Measurements from ENCODE around the gene RPRM.
"Not testable (repeated sequence)": the region's sequence is repeated elsewhere in the genome, so short reads cannot be mapped to it uniquely, and the experiment has no call there.

RPRM gene

GRCh38 chr2:153455861-153456260, 22.7 kb downstream of the RPRM start:
- WGBS, 2 experiments (ENCODE audit: insufficient coverage in 2 of 2) = 92 to 98% methylated on average over 4 to 5 of the region's 8 CpGs
- no peaks in the 10 kb centered on the region for H3K36me3 ChIP-seq (ENCODE audit: control insufficient read depth, insufficient read depth, low read length)

GRCh38 chr2:153455403-153455802, 23.2 kb downstream of the RPRM start:
- Histone ChIP-seq H3K9me3 (ENCODE audit: control insufficient read depth, low read length) (no peaks in the 10 kb centered on the region), H3K27ac (ENCODE audit: low read depth, low read length, severe bottlenecking) (no peak overlapping the region), H3K4me3 (ENCODE audit: extremely low read depth, insufficient read depth, low read length, poor library complexity, severe bottlenecking) (no peak overlapping the region), H3K36me3 (ENCODE audit: control insufficient read depth, insufficient read depth, low read length) (no peaks in the 10 kb centered on the region), H3K4me1 (ENCODE audit: control insufficient read depth, insufficient read depth, low read length, poor library complexity, severe bottlenecking) (peaks cover 3% of the 10 kb centered on the region)
- WGBS, 2 experiments (ENCODE audit: insufficient coverage in 2 of 2) = 93 to 96% methylated on average over 20 of the region's 21 CpGs

More at GRCh38 chr2:153455861-153456260, 22.7 kb downstream of the RPRM start:
- Histone ChIP-seq H3K4me3 (ENCODE audit: extremely low read depth, insufficient read depth, low read length, poor library complexity, severe bottlenecking) (no peak overlapping the region), H3K4me1 (ENCODE audit: control insufficient read depth, insufficient read depth, low read length, poor library complexity, severe bottlenecking) (peaks cover 3% of the 10 kb centered on the region), H3K9me3 (ENCODE audit: control insufficient read depth, low read length) (no peaks in the 10 kb centered on the region), H3K27ac (ENCODE audit: low read depth, low read length, severe bottlenecking) (no peak overlapping the region)

GRCh38 chr2:153451611-153452010, 27.0 kb downstream of the RPRM start:
- H3K4me1 ChIP-seq (ENCODE audit: control insufficient read depth, insufficient read depth, low read length, poor library complexity, severe bottlenecking) = peaks cover 3% of the 10 kb centered on the region
- no peaks in the 10 kb centered on the region for H3K36me3 ChIP-seq (ENCODE audit: control insufficient read depth, insufficient read depth, low read length)
- no peak overlapping the region for H3K4me3 ChIP-seq (ENCODE audit: extremely low read depth, insufficient read depth, low read length, poor library complexity, severe bottlenecking)
- no peaks in the 10 kb centered on the region for H3K9me3 ChIP-seq (ENCODE audit: control insufficient read depth, low read length)
- WGBS, 2 experiments (ENCODE audit: insufficient coverage in 2 of 2) = 100% methylated on average over 1 of the region's 5 CpGs; no CpG with 5 or more reads in 1 of the 2 experiments
- no peak overlapping the region for H3K27ac ChIP-seq (ENCODE audit: low read depth, low read length, severe bottlenecking)

- H3K9me3 ChIP-seq (ENCODE audit: control insufficient read depth, low read length) = peaks cover 3% of the 10 kb centered on the region
- H3K4me3 ChIP-seq (ENCODE audit: extremely low read depth, insufficient read depth, low read length, poor library complexity, severe bottlenecking) = no peak overlapping the region
- 94 to 100% methylated on average over 1 to 3 of the region's 4 CpGs for WGBS, 2 experiments (ENCODE audit: insufficient coverage in 2 of 2)
- no peaks in the 10 kb centered on the region for H3K4me1 ChIP-seq (ENCODE audit: control insufficient read depth, insufficient read depth, low read length, poor library complexity, severe bottlenecking)
- H3K27ac ChIP-seq (ENCODE audit: low read depth, low read length, severe bottlenecking) = no peak overlapping the region
- H3K36me3 ChIP-seq (ENCODE audit: control insufficient read depth, insufficient read depth, low read length) = no peaks in the 10 kb centered on the region
Measured at GRCh38 chr2:153443106-153443505, 35.5 kb downstream of the RPRM start.

GRCh38 chr2:153442616-153443015, 35.9 kb downstream of the RPRM start:
- H3K36me3 ChIP-seq (ENCODE audit: control insufficient read depth, insufficient read depth, low read length); H3K4me3 ChIP-seq (ENCODE audit: extremely low read depth, insufficient read depth, low read length, poor library complexity, severe bottlenecking); H3K27ac ChIP-seq (ENCODE audit: low read depth, low read length, severe bottlenecking); H3K9me3 ChIP-seq (ENCODE audit: control insufficient read depth, low read length); H3K4me1 ChIP-seq (ENCODE audit: control insufficient read depth, insufficient read depth, low read length, poor library complexity, severe bottlenecking): not testable (repeated sequence)
- WGBS, 2 experiments (ENCODE audit: insufficient coverage in 2 of 2) = 60 to 78% methylated on average over 4 to 5 of the region's 5 CpGs

GRCh38 chr2:153440090-153440489, 38.5 kb downstream of the RPRM start:
- WGBS, 2 experiments (ENCODE audit: insufficient coverage in 2 of 2) = 70 to 100% methylated on average over 2 of the region's 2 CpGs
- not testable (repeated sequence) for H3K27ac ChIP-seq (ENCODE audit: low read depth, low read length, severe bottlenecking); H3K4me1 ChIP-seq (ENCODE audit: control insufficient read depth, insufficient read depth, low read length, poor library complexity, severe bottlenecking); H3K4me3 ChIP-seq (ENCODE audit: extremely low read depth, insufficient read depth, low read length, poor library complexity, severe bottlenecking); H3K36me3 ChIP-seq (ENCODE audit: control insufficient read depth, insufficient read depth, low read length); H3K9me3 ChIP-seq (ENCODE audit: control insufficient read depth, low read length)

- H3K4me1 ChIP-seq (ENCODE audit: control insufficient read depth, insufficient read depth, low read length, poor library complexity, severe bottlenecking) = no peaks in the 10 kb centered on the region
- no peak overlapping the region for H3K4me3 ChIP-seq (ENCODE audit: extremely low read depth, insufficient read depth, low read length, poor library complexity, severe bottlenecking)
- H3K36me3 ChIP-seq (ENCODE audit: control insufficient read depth, insufficient read depth, low read length) = no peaks in the 10 kb centered on the region
- H3K9me3 ChIP-seq (ENCODE audit: control insufficient read depth, low read length) = no peaks in the 10 kb centered on the region
- no CpG with 5 or more reads among the region's 3 CpGs for WGBS, 2 experiments (ENCODE audit: insufficient coverage in 2 of 2)
- H3K27ac ChIP-seq (ENCODE audit: low read depth, low read length, severe bottlenecking) = no peak overlapping the region
Measured at GRCh38 chr2:153433403-153433802, 45.2 kb downstream of the RPRM start.

- no peak overlapping the region for H3K4me3 ChIP-seq (ENCODE audit: extremely low read depth, insufficient read depth, low read length, poor library complexity, severe bottlenecking)
- no peaks in the 10 kb centered on the region for H3K4me1 ChIP-seq (ENCODE audit: control insufficient read depth, insufficient read depth, low read length, poor library complexity, severe bottlenecking)
- WGBS, 2 experiments (ENCODE audit: insufficient coverage in 2 of 2) = 89 to 100% methylated on average over 1 of the region's 2 CpGs
- no peak overlapping the region for H3K27ac ChIP-seq (ENCODE audit: low read depth, low read length, severe bottlenecking)
- no peaks in the 10 kb centered on the region for H3K36me3 ChIP-seq (ENCODE audit: control insufficient read depth, insufficient read depth, low read length)
- H3K9me3 ChIP-seq (ENCODE audit: control insufficient read depth, low read length) = no peaks in the 10 kb centered on the region
Measured at GRCh38 chr2:153432381-153432780, 46.2 kb downstream of the RPRM start.

- Histone ChIP-seq H3K27ac (ENCODE audit: low read depth, low read length, severe bottlenecking) (no peak overlapping the region), H3K9me3 (ENCODE audit: control insufficient read depth, low read length) (no peaks in the 10 kb centered on the region), H3K36me3 (ENCODE audit: control insufficient read depth, insufficient read depth, low read length) (no peaks in the 10 kb centered on the region), H3K4me1 (ENCODE audit: control insufficient read depth, insufficient read depth, low read length, poor library complexity, severe bottlenecking) (no peaks in the 10 kb centered on the region), H3K4me3 (ENCODE audit: extremely low read depth, insufficient read depth, low read length, poor library complexity, severe bottlenecking) (no peak overlapping the region)
- WGBS, 2 experiments (ENCODE audit: insufficient coverage in 2 of 2) = no CpG with 5 or more reads among the region's 1 CpG
Measured at GRCh38 chr2:153431114-153431513, 47.4 kb downstream of the RPRM start.

Measured in mesodermal cell (in vitro differentiated cells).